Gastrocnemius medialis (tissue), 4 donors: Measurements from ENCODE around the gene ELL2. TPM values are rescaled to one million over a fixed set of nuclear protein-coding genes. Genes with fewer than 3 reads are reported as not detected.

Experiments
- ATAC-seq, 2 donors: fragments of 150-250 bp; one replicate each; pipeline ENCODE4 v1.9.1; 2016
- DNase-seq, 2 donors: peaks; one replicate each; pipeline ENCODE4 v3.0.0-alpha.2; 2019
- H3K27ac ChIP-seq, 4 donors: fragments of 200-600 bp; sonication (generic); 1 replicate in 1 of 4; 2 replicates in 3 of 4; pipeline ENCODE4 v1.5.1; 2016 to 2018; ENCODE audit warnings: mild to moderate bottlenecking in 2 of 4, moderate library complexity in 1 of 4
- H3K27me3 ChIP-seq, 3 donors: fragments of 200-600 bp; sonication (generic) in 2 of 3; 1 replicate in 1 of 3; 2 replicates in 2 of 3; pipeline versions ENCODE4 v1.5.1 to v1.6.0; 2016 to 2019; ENCODE audit warnings: mild to moderate bottlenecking in 1 of 3, moderate library complexity in 1 of 3
- H3K36me3 ChIP-seq, 2 donors: fragments of 200-600 bp; sonication (generic) in 1 of 2; one replicate each; pipeline ENCODE4 v1.5.1; 2017 to 2018
- H3K4me1 ChIP-seq, 2 donors: fragments of 200-600 bp; sonication (generic) in 1 of 2; one replicate each; pipeline ENCODE4 v1.5.1; 2016 to 2017; ENCODE audit warnings: mild to moderate bottlenecking in 2 of 2
- H3K4me3 ChIP-seq, 4 donors: fragments of 200-600 bp; sonication (generic) in 3 of 4; 1 replicate in 1 of 4; 2 replicates in 3 of 4; pipeline ENCODE4 v1.5.1; 2016 to 2019; ENCODE audit warnings: mild to moderate bottlenecking in 2 of 4
- H3K9me3 ChIP-seq, 3 donors: fragments of 200-600 bp; sonication (generic) in 2 of 3; 1 replicate in 1 of 3; 2 replicates in 2 of 3; pipeline ENCODE4 v1.5.1; 2016 to 2019
- POLR2A ChIP-seq, 2 donors: fragments of 450-650 bp; IDR thresholded peaks; one replicate each; pipeline ENCODE4 v1.6.1; 2017; ENCODE audit warnings: antibody characterized with exemption in 2 of 2, mild to moderate bottlenecking in 2 of 2, moderate library complexity in 2 of 2
- in situ Hi-C, 4 donors: fragments of 200-750 bp; cut with MboI; loops; one replicate each; pipeline versions ENCODE4 v1.15.0 to v1.8.0; 2017; ENCODE audit warnings: low sequenced_read_pairs in 4 of 4
- intact Hi-C: fragments of 100-400 bp; cut with DNase I; formaldehyde crosslinking; loops from one replicate; pipeline ENCODE4 v1.15.1; 2023; ENCODE audit warnings: low total_unique reads
- total RNA-seq, 4 donors: library from RNA; depleted of rRNA; stranded (reverse); fragments of >200 nt; gene quantifications; one replicate each; pipeline versions ENCODE4 v1.1.0 to v1.2.3, GENCODE V29; 2016
- TF ChIP-seq, protein P1 (sequence below), 5 experiments: fragments of 450-650 bp in 3 of 5; fragments of 200-600 bp in 2 of 5; sonication (generic) in 2 of 5; IDR thresholded peaks in 4 of 5; conservative IDR thresholded peaks in 1 of 5; 1 replicate in 4 of 5; 2 replicates in 1 of 5; pipeline ENCODE4 v1.5.1; 2016 to 2019; ENCODE audit warnings: antibody characterized with exemption in 5 of 5, mild to moderate bottlenecking in 3 of 5, moderate library complexity in 3 of 5

Gene ELL2
- total RNA-seq, 4 donors from 2014 or later, result 35.2 to 64.5 (median 42.9) TPM

DNA sequence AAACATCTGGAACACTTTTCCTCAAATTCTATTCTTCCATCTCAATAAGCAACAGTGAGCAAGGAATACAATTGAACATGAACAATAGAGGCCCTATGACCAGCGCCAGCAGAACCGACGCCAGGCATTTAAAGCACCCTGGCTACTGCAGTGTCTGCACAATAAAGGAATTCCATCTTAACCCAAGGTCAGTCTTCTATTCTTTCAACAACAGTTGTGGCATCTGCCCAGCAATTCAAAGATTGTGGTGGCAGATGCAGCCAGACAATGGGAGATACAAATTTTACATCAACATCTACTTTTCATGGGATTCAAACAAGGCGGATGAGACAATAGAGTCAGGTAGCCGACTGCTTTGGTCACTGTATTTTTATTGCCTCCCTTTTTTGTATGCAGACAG lies 65.9 kb downstream of the ELL2 start:
- TF ChIP-seq, protein P1, sequence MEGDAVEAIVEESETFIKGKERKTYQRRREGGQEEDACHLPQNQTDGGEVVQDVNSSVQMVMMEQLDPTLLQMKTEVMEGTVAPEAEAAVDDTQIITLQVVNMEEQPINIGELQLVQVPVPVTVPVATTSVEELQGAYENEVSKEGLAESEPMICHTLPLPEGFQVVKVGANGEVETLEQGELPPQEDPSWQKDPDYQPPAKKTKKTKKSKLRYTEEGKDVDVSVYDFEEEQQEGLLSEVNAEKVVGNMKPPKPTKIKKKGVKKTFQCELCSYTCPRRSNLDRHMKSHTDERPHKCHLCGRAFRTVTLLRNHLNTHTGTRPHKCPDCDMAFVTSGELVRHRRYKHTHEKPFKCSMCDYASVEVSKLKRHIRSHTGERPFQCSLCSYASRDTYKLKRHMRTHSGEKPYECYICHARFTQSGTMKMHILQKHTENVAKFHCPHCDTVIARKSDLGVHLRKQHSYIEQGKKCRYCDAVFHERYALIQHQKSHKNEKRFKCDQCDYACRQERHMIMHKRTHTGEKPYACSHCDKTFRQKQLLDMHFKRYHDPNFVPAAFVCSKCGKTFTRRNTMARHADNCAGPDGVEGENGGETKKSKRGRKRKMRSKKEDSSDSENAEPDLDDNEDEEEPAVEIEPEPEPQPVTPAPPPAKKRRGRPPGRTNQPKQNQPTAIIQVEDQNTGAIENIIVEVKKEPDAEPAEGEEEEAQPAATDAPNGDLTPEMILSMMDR (IDR thresholded peaks at IDR 0.05 in 4 of 5, conservative IDR thresholded peaks at IDR 0.05 in 1 of 5), result no peak
- TF ChIP-seq POLR2A (IDR thresholded peaks at IDR 0.05), result no peak
- in situ Hi-C loops, result no loop called here
- DNase-seq (no peak), ATAC-seq (no peak)
- H3K9me3 ChIP-seq, result no peaks in the 10 kb centered on the region
- intact Hi-C loops, result no loop called here
- no peaks in the 10 kb centered on the region for H3K27me3 ChIP-seq
- H3K36me3 ChIP-seq, result peaks cover 2 to 90% of the 10 kb centered on the region in 2 donors
- H3K4me3 ChIP-seq, result no peak overlapping the region
- H3K4me1 ChIP-seq, result peaks cover 5 to 18% of the 10 kb centered on the region in 2 donors
- H3K27ac ChIP-seq, result no peak overlapping the region

- ATAC-seq, result no peak
- DNase-seq, result no peak
- Histone ChIP-seq H3K27ac (no peak overlapping the region), H3K27me3 (no peaks in the 10 kb centered on the region), H3K4me1 (peaks cover 5 to 12% of the 10 kb centered on the region in 2 donors), H3K36me3 (peaks cover 2 to 95% of the 10 kb centered on the region in 2 donors), H3K9me3 (no peaks in the 10 kb centered on the region), H3K4me3 (no peak overlapping the region)
- intact Hi-C loops, result no loop called here
- TF ChIP-seq POLR2A (IDR thresholded peaks at IDR 0.05), result no peak
- TF ChIP-seq, protein P1 (IDR thresholded peaks at IDR 0.05 in 4 of 5, conservative IDR thresholded peaks at IDR 0.05 in 1 of 5), result no peak
- in situ Hi-C loops, result no loop called here
Observed at GRCh38 chr5:95895251-95895650, 66.4 kb downstream of the ELL2 start.

DNA sequence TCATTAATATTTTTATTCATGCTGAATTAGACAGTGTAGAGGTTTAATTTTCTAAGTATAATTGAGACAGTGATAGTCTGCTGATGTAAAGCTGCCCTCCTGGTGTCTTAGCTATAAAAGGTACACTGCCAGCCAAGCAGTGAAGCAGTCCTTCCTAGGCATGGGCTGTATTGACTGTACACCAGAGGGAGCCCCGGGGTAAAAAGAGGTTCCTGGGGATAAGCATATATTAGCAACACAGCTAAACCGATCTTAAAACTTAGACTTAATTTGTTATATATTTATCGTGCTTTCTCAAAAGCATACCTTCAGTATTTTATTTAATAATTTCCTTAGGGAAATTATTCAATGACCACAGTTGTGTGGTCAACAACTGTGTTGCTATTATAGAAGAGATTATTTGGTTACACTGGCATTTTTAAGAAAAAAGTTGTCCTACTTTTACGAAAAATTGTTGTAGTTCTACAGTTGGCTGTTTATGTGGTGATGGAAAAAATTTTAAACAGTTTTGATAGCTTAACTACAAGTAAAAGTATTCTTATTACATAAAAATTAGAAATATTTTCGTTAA lies 68.8 kb downstream of the ELL2 start:
- Histone ChIP-seq H3K9me3 (no peaks in the 10 kb centered on the region), H3K4me1 (no peaks in the 10 kb centered on the region), H3K27me3 (no peaks in the 10 kb centered on the region), H3K4me3 (no peak overlapping the region), H3K36me3 (peaks cover 2 to 91% of the 10 kb centered on the region in 2 donors), H3K27ac (no peak overlapping the region)
- no peak for DNase-seq
- in situ Hi-C loops (no loop called here), intact Hi-C loops (no loop called here)
- peak in 1 of 2 donors; percentile 45 for ATAC-seq
- TF ChIP-seq POLR2A (IDR thresholded peaks at IDR 0.05), result no peak
- TF ChIP-seq, protein P1 (IDR thresholded peaks at IDR 0.05 in 4 of 5, conservative IDR thresholded peaks at IDR 0.05 in 1 of 5), result peak in 2 of 5 experiments; percentile 14 to 27

DNA sequence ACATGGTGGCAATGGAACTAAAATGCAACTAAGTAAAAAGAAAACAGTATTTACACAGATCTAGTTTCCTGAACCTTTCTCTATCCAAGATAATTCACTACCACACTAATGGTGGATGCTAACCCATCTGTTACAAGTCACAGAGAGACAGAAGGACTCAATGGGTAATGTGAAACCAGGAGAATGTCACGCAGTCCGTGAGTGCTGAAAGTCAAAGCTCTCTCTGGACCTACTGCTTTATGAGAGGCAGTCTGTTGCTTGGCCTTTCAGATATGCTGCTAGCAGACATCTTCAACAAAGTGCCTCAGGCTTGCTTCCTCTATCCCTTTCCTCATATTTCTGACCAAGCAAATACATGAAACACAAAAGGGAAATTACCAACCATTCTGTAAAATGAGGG lies 70.2 kb downstream of the ELL2 start:
- peaks cover 0 to 79% of the 10 kb centered on the region in 2 donors for H3K36me3 ChIP-seq
- ATAC-seq (peak in 1 of 2 donors; percentile 53), DNase-seq (no peak)
- no peak for TF ChIP-seq POLR2A (IDR thresholded peaks at IDR 0.05)
- no peaks in the 10 kb centered on the region for H3K27me3 ChIP-seq
- intact Hi-C loops (no loop called here), in situ Hi-C loops (no loop called here)
- H3K27ac ChIP-seq, result no peak overlapping the region
- H3K4me1 ChIP-seq, result no peaks in the 10 kb centered on the region
- no peak overlapping the region for H3K4me3 ChIP-seq
- no peaks in the 10 kb centered on the region for H3K9me3 ChIP-seq

DNA sequence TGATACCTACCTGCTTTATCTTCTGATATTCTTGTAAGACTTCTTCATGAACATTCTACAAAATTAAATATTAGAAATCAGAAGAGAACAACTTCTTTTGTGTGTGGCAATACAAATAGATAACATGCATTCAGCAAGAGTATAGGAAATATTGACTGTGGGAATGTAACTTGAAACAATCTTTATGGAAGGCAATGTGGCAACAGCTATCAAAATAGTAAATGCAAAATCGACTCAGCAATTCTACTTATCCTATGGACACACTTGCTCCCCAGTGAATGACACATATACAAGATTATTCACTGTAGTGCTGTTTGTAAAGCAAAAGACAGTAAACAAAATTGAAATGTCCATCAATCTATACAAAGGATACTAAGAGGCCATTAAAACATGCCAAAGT lies 72.6 kb downstream of the ELL2 start:
- no peak for ATAC-seq
- in situ Hi-C loops, result no loop called here
- H3K36me3 ChIP-seq, result peaks cover 0 to 57% of the 10 kb centered on the region in 2 donors
- H3K27ac ChIP-seq, result no peak overlapping the region
- no peak overlapping the region for H3K4me3 ChIP-seq
- TF ChIP-seq, protein P1 (IDR thresholded peaks at IDR 0.05 in 4 of 5, conservative IDR thresholded peaks at IDR 0.05 in 1 of 5), result no peak
- no peak for TF ChIP-seq POLR2A (IDR thresholded peaks at IDR 0.05)
- H3K4me1 ChIP-seq, result no peaks in the 10 kb centered on the region
- no peaks in the 10 kb centered on the region for H3K9me3 ChIP-seq
- no peak for DNase-seq
- no peaks in the 10 kb centered on the region for H3K27me3 ChIP-seq
- intact Hi-C loops, result no loop called here
